ENCODE results near the gene CACNG3.
"Not testable (repeated sequence)": the region's sequence is repeated elsewhere in the genome, so short reads cannot be mapped to it uniquely, and the experiment has no call there.

CACNG3 gene

DNA sequence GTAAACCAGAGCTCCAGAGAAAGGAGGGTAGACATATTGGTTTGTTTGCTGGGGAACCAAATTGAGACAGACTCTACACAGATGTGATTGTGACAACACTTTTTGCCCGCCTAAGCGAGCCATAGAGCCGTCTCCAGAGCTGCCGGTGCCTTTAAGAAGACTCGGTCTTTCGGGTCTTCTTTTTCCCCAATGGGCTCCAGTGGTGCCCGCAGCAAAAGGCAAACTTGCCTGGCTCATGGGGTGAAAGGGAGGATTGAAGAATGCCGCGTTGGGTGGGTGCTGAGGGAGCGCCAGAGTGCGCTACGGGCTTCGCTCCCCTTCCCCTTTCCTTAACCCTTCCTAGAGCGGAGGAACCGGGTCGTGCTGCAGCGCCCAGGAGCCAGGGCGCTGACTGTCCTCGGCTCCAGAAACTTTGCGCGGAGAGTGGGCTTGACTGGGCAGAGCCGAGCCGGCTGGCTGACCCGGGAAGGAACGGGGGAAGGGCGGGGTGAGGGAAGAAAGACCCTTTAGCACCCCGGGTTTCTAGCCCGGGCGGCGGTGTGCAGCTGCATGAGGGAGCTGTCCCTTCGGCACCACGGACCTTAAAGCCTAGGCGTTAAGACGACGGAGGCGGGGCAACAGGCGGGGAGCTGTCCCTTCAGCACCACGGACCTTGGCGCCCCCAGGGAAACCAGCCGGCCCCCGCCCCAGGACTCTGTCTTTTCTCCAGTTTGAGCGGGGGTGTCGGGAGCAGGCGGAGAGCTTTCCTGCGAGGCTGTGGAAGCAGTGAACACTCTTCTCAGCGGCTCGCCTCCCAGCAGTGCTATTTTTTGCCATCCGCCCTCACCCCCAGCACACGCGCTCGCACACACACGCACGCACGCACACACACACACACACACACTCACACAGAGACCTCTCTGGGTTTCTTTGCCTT, at the start of gene CACNG3:
CACNG3 (plus strand) TSS at position 880 of the 916 bp plus-strand sequence. CDS start 420 bp downstream, outside the sequence.
- peak; percentile 54 for DNase-seq

- no peak for DNase-seq
These were observed 49.2 kb upstream of the CACNG3 start for GRCh38 chr16:24206926-24207325.

DNA sequence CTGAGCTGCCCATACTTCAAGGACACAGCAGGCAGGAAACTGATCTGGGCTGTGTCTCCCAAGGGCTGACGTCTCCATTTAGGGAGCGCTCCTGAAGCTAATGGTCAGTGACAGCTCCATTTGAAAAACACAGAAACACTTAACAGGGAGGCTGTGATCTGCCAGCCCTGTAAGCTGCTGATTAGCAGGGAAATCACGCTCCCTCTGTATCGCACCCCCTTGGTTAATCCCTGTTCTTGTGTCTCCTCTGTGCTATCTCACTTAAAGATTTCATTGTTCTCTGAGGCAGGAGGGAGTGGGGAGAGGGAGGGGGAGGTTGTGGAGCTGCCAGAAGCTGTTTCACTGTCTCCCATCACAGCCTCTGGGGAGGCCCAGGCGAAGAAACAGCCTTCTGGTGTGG, 47.4 kb upstream of the CACNG3 start:
- no peak for DNase-seq

- no peak for DNase-seq
These were observed 41.1 kb upstream of the CACNG3 start for GRCh38 chr16:24214992-24215391.

- no peak for DNase-seq
These were observed 39.2 kb upstream of the CACNG3 start for GRCh38 chr16:24216961-24217360.

GRCh38 chr16:24217461-24217860, 38.7 kb upstream of the CACNG3 start:
- no peak for DNase-seq

- no peak for DNase-seq
These were observed 37.8 kb upstream of the CACNG3 start for GRCh38 chr16:24218299-24218698.

- DNase-seq: no peak
These were observed 34.9 kb upstream of the CACNG3 start for GRCh38 chr16:24221219-24221618.

DNA sequence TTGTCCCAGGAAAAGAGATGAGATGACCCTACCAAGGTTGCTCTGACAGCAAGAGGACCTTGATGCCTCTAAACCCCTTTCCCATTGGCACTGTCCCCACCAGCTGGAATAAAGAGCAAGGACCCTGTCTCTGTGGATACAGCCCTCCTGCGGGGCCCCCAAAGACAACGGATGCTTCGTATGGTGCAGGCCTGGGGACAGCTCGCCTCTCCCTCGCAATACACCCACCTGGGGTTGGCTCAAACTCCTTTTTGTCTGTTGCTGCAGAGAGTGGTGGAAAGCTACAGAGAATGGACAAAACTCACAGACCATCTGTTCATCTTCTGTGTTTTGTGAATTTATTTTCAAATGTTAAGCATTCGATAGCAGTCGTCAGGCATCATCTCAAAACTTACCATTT, 27.6 kb upstream of the CACNG3 start:
- no peak for DNase-seq

GRCh38 chr16:24232936-24233335, 23.2 kb upstream of the CACNG3 start:
- DNase-seq: no peak

DNA sequence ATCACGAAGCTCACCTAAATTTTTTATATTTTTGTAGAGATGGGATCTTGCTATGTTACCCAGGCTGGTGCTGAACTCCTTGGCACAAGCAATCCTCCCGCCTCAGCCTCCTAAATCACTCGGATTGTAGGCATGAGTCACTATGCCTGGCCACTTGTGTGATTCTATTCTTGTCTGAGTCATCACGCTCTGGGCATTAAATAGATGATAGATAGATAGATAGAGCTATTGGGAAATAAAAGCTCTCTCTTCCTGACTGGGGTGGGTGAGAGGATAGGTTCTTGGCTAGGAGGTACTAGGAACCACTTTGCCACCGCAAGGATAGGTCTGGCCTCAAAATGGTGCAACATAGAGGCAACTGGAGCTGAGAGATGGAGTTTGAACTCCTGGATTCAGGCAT, 21.4 kb upstream of the CACNG3 start:
- no peak for DNase-seq

DNA sequence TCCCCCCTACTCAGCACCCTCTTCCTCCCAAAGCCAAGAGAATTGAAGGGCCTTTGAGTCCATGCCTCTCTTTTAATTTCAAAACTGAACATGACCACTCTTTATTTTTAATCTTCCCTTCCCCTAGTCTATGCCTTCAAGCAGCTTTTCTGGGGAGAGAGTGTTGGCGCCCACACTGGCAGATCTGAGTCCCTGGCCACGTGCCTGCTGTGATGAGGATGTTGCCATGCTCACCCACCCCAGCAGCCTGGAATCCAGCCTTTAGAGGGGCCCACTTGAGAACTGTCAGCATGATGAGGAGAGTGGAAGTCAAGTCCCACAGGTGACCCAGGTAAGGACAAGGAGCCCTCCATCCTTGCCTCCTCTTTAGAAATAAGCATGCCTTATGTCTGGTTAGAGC, 20.3 kb upstream of the CACNG3 start:
- DNase-seq: no peak

DNA sequence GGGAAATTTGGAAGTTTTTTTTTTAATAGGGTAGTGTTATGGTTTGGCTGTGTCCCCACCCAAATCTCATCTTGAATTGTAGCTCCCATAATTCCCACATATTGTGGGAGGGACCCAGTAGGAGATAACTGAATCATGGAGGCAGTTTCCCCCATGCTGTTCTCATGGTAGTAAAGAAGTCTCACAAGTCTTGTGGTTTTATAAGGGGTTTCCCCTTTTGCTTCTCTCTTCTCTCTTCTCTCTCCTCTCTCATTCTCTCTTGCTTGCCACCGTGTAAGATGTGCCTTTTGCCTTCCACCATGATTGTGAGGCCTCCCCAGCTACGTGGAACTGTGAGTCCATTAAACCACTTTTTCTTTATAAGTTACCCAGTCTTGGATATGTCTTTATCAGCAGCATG, 17.3 kb upstream of the CACNG3 start:
- not testable (repeated sequence) for DNase-seq

DNA sequence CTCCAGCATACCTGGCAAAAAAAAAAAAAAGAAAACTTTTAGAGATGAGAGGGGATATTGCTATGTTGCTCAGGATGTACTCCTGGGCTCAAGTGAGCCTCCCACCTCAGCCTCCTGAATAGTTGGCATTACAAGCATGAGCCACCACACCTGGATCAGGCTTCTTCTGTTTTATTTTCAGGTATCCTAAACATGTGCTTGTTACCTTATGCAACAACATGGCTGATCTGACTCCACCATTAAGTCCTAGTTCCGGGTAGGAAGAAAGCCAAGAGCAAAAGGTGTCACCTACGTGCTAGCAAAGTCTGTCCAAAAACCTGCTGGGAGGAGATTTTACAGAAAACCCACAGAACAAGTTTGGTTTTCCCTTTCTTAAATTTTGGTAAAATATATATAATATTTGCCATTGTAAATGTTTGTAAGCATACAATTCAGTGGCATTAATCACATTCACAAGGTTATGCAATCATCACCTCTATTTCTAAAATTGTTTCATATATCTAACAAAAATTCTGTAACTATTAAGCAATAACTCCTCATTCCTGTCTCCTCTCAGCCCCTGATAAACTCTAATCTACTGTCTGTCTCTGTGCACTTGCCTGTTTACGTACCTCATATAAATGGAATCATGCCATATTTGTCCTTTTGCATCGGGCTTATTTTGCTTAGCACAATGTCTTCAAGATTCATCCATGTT, 9.1 kb upstream of the CACNG3 start:
- DNase-seq: no peak

- DNase-seq: peak; percentile 27
These were observed 2.9 kb upstream of the CACNG3 start for GRCh38 chr16:24253192-24253591.

GRCh38 chr16:24257958-24258357, 1.8 kb downstream of the CACNG3 start:
- no peak for DNase-seq

GRCh38 chr16:24258791-24259190, 2.7 kb downstream of the CACNG3 start:
- no peak for DNase-seq

DNA sequence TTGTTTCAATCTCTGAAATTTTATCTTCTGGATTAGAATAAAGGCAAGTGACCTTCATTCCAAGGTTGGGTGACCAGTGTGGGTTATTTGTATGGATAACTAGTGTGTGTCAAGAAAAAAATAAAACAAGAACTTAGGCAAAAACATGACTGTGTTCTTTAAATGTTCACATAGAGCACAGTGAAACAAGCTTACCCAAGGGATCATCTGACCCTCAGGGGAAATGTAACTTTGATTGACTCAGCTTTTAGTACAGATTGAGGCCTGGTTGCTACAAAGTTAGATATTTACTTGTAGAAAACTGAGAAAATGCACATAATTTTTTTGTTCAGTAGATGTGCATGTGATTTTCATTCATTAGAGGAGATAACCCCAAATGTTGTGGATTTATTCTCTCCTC, 6.7 kb downstream of the CACNG3 start:
- DNase-seq: no peak

DNA sequence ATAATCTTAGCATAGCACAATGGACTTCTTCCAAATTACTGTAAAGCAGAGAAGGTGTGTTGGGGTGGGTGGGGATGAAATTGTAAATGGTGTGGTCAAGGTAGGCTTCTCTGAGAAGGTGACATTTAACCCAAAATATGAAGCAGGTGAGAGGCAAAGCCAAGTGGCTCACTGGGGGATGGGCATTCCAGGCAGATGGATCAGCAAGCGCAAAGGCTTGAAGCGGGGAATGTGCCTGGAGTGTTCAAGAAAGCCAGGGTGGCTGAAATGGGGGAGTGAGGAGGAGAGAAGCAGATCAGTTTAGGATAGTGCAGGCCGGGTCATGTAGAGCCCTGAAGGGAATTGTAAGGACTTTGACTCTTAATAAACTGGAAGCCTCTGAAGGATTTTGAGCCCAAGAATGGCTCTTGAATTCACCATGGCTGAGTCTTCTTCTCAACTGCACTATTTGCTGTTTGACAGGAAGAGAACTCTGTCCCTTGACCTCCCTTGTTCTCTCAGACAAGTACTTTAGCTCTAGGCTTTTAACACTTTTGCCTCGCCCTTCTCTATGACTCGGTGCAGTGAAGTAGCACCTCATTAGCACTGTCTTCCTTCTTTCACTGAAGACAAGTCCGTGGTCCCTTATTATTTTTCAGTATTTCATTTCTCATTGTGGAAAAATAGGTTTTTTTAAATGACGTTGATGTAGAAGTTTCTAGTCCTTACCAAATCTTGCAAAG, 14.7 kb downstream of the CACNG3 start:
- no peak for DNase-seq

DNA sequence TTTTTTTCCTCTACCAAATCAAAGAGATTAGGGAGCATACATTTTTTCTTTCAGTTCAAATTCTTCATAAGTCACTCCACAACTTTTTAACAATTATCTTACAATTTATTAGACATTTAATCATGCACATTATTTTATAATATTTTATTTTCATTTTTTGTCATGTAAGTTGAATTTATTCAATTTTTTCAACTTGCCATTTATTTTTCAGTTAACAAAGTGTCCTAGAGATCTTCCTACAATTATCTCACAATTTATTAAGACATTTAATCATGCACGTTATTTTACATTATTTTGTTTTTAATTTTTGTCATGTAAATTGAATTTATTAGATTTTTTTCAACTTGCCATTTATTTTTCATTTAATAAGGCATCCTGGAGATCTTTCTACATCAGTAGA, 16.2 kb downstream of the CACNG3 start:
- no peak for DNase-seq

- no peak for DNase-seq
These were observed 17.5 kb downstream of the CACNG3 start for GRCh38 chr16:24273508-24274182.

- DNase-seq: no peak
These were observed 19.3 kb downstream of the CACNG3 start for GRCh38 chr16:24275413-24275812.

GRCh38 chr16:24279982-24280515, 23.9 kb downstream of the CACNG3 start:
- DNase-seq: no peak
